GM18909 (cell line): ENCODE data around the gene CAMK2G.
A peak's percentile ranks its signal among the peaks of the same experiment; 100 is the strongest.

Experiments
- ATAC-seq: cut with Tn5 transposase; IDR thresholded peaks from one replicate; pipeline ENCODE4 v1.9.1; 2021; ENCODE audit warnings: mild to moderate bottlenecking; ENCODE audit not compliant: unreplicated experiment, poor library complexity

CAMK2G gene

GRCh38 chr10:73865459-73866442, 8.6 kb downstream of the CAMK2G start:
- ATAC-seq: peak; percentile 85

GRCh38 chr10:73865107-73865458, 9.3 kb downstream of the CAMK2G start:
- ATAC-seq: no peak

GRCh38 chr10:73864229-73864628, 10.1 kb downstream of the CAMK2G start:
- no peak for ATAC-seq

- no peak for ATAC-seq
Measured at GRCh38 chr10:73863039-73863817, 11.1 kb downstream of the CAMK2G start.

- no peak for ATAC-seq
Measured at GRCh38 chr10:73862011-73862410, 12.3 kb downstream of the CAMK2G start.

- ATAC-seq: no peak
Measured at GRCh38 chr10:73859784-73860491, 14.4 kb downstream of the CAMK2G start.

GRCh38 chr10:73859428-73859783, 14.9 kb downstream of the CAMK2G start:
- no peak for ATAC-seq

GRCh38 chr10:73858750-73859427, 15.5 kb downstream of the CAMK2G start:
- no peak for ATAC-seq

GRCh38 chr10:73858013-73858708, 16.2 kb downstream of the CAMK2G start:
- no peak for ATAC-seq

GRCh38 chr10:73857446-73857845, 16.9 kb downstream of the CAMK2G start:
- ATAC-seq: peak; percentile 80

GRCh38 chr10:73856261-73856660, 18.1 kb downstream of the CAMK2G start:
- no peak for ATAC-seq

GRCh38 chr10:73855413-73855812, 18.9 kb downstream of the CAMK2G start:
- ATAC-seq: no peak

GRCh38 chr10:73854310-73854709, 20.0 kb downstream of the CAMK2G start:
- no peak for ATAC-seq

GRCh38 chr10:73853196-73853595, 21.2 kb downstream of the CAMK2G start:
- no peak for ATAC-seq

GRCh38 chr10:73850863-73851461, 23.4 kb downstream of the CAMK2G start:
- no peak for ATAC-seq

- no peak for ATAC-seq
Measured at GRCh38 chr10:73850211-73850610, 24.1 kb downstream of the CAMK2G start.

- peak; percentile 85 for ATAC-seq
Measured at GRCh38 chr10:73848821-73849489, 25.4 kb downstream of the CAMK2G start.

- ATAC-seq: no peak
Measured at GRCh38 chr10:73847031-73847430, 27.3 kb downstream of the CAMK2G start.

GRCh38 chr10:73843261-73843660, 31.1 kb downstream of the CAMK2G start:
- no peak for ATAC-seq
